ENCODE results near the gene KCNQ1. TPM values are rescaled to one million over a fixed set of nuclear protein-coding genes. Genes with fewer than 3 reads are reported as not detected.

KCNQ1 gene
- total RNA-seq, 4 donors from 2014 or later: 2.6 to 12.7 (median 4.9) TPM

DNA sequence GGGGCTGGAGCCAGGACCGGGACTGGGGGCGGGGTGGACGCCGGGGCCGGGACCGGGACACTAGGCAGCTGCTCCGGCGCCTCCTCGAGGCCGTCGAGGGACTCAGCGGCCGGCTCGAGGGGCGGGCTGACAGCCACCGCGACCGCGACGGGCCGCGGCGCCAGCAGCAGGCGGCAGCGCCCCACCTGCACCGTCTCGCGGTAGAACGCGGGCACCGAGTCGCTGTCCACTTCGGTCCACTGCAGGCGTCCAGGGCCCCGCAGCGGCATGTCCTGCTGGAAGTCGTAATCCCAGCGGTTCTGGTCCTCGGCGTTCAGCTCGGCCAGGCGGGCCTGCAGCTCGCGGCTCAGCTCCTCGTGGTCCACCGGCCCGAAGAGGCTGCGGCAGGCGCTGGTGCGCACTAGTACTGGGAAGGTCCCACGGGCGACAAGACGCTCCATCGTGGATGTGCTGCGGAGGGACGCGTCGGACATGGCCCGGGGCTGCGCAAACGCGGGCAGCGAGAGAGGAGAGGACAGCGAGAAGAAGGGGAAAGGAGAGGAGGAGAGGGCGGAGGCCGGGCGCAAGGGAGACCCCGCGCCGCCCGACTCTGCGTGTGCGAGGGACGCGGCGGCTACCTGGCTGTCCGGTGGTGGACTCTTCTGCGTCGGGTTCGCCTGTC lies 440.3 kb downstream of the KCNQ1 start:
- H3K36me3 ChIP-seq: no peaks in the 10 kb centered on the region
- no peaks in the 10 kb centered on the region for H3K9me3 ChIP-seq
- no CpG with 5 or more reads among the region's 80 CpGs for WGBS, 2 donors (ENCODE audit: low coverage in 1 of 2)
- peak overlapping the region; percentile 77 to 84 for H3K4me3 ChIP-seq
- H3K27me3 ChIP-seq: no peaks in the 10 kb centered on the region
- ATAC-seq: peak; percentile 36
- peaks cover 0 to 69% (median 24%) of the 10 kb centered on the region in 3 donors for H3K4me1 ChIP-seq
- TF ChIP-seq POLR2AphosphoS5 (IDR thresholded peaks at IDR 0.05): no peak
- TF ChIP-seq EP300 (IDR thresholded peaks at IDR 0.05): no peak
- TF ChIP-seq POLR2A (IDR thresholded peaks at IDR 0.05): no peak
- TF ChIP-seq, protein P1, sequence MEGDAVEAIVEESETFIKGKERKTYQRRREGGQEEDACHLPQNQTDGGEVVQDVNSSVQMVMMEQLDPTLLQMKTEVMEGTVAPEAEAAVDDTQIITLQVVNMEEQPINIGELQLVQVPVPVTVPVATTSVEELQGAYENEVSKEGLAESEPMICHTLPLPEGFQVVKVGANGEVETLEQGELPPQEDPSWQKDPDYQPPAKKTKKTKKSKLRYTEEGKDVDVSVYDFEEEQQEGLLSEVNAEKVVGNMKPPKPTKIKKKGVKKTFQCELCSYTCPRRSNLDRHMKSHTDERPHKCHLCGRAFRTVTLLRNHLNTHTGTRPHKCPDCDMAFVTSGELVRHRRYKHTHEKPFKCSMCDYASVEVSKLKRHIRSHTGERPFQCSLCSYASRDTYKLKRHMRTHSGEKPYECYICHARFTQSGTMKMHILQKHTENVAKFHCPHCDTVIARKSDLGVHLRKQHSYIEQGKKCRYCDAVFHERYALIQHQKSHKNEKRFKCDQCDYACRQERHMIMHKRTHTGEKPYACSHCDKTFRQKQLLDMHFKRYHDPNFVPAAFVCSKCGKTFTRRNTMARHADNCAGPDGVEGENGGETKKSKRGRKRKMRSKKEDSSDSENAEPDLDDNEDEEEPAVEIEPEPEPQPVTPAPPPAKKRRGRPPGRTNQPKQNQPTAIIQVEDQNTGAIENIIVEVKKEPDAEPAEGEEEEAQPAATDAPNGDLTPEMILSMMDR (IDR thresholded peaks at IDR 0.05): peak in 3 of 4 experiments; percentile 55 to 66 (median 58)
- H3K27ac ChIP-seq: peak overlapping the region; percentile 75 to 96 (median 91)

DNA sequence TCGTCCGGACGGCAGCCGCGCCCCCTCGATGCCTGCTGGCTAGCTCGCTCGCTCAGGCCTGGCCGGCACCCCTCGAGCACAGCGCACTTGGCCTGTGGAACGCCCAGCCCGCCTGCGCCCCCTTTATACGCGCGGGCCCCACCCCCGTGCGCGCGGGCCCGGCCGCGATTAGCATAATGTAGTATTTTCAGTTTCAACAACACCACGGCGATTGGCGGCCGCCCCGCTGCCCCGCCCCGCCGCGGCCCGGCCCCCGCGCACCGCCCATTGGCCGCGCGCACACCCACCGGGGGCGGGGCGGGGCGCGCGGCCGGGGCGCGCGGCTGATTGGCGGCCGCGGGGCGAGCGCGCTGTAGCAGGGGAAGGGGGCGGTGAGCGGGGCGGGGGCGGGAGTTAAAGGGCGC lies 440.9 kb downstream of the KCNQ1 start, which contains the start of gene CDKN1C:
TSS of gene CDKN1C (minus strand) at position 98 of the 404 bp plus-strand sequence. CDS start 319 bp downstream, outside the sequence.
- peak; percentile 83 for ATAC-seq
- TF ChIP-seq POLR2AphosphoS5 (IDR thresholded peaks at IDR 0.05): peak; percentile 97
- TF ChIP-seq EP300 (IDR thresholded peaks at IDR 0.05): no peak
- TF ChIP-seq POLR2A (IDR thresholded peaks at IDR 0.05): peak; percentile 97
- TF ChIP-seq, protein P1 (IDR thresholded peaks at IDR 0.05): no peak
- peak within 1 kb of the TSS; percentile 76 to 96 (median 92) for H3K27ac ChIP-seq
- no CpG with 5 or more reads among the region's 61 CpGs for WGBS, 2 donors (ENCODE audit: low coverage in 1 of 2)
- no peaks in the 10 kb centered on the region for H3K9me3 ChIP-seq
- peaks cover 0 to 74% (median 28%) of the 10 kb centered on the region in 3 donors for H3K4me1 ChIP-seq
- H3K27me3 ChIP-seq: no peaks in the 10 kb centered on the region
- H3K4me3 ChIP-seq: peak within 1 kb of the TSS; percentile 77 to 84
- H3K36me3 ChIP-seq: no peaks in the 10 kb centered on the region

DNA sequence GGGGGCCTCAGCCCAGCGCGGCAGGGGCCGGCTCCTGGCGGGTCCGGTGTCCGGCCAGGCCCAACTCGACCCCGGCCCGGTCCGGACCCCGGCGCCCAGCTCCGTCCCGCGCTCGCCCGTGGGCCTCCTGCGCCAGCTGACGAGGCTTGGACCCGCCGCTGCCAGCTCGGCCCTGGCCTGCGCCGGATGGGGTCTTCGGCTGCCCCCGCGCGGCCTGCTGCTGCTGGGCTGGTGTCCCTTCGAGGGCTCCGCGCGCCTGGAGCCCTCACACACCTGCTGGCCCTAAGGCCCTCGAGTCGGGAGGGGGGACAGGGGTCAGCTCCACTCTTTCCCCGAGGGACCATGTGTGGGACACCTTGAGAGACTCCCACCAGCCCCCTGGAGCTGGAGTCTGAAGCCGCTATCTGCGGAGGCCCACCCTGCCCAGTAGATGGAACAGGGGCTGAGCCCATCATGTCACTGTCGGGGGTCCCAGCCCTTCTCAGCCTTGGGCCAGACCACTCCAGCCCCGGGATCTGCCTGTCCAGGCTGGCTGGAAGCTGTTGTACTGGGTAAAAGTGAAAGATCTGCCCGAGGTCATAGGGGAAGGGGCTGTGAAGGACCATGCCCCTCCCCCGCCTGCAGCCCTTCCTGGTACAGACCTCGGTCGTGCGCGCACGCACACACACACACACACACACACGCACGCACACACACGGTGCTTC lies 441.5 kb downstream of the KCNQ1 start:
- H3K36me3 ChIP-seq: no peaks in the 10 kb centered on the region
- no peaks in the 10 kb centered on the region for H3K27me3 ChIP-seq
- H3K4me3 ChIP-seq: peak overlapping the region; percentile 4 to 84
- peaks cover 2 to 77% (median 34%) of the 10 kb centered on the region in 3 donors for H3K4me1 ChIP-seq
- peak overlapping the region; percentile 15 to 96 (median 92) for H3K27ac ChIP-seq
- WGBS, 2 donors (ENCODE audit: low coverage in 1 of 2): 33% methylated on average over 2 of the region's 49 CpGs; no CpG with 5 or more reads in 1 of the 2 donors
- peak; percentile 9 for ATAC-seq
- TF ChIP-seq, protein P1 (IDR thresholded peaks at IDR 0.05): peak in 3 of 4 experiments; percentile 30 to 53 (median 32)
- no peak for TF ChIP-seq POLR2A (IDR thresholded peaks at IDR 0.05)
- TF ChIP-seq POLR2AphosphoS5 (IDR thresholded peaks at IDR 0.05): no peak
- no peak for TF ChIP-seq EP300 (IDR thresholded peaks at IDR 0.05)
- no peaks in the 10 kb centered on the region for H3K9me3 ChIP-seq

GRCh38 chr11:2886936-2887335 lies 442.1 kb downstream of the KCNQ1 start:
- peak overlapping the region; percentile 15 to 96 (median 92) for H3K27ac ChIP-seq
- H3K4me3 ChIP-seq: no peak overlapping the region
- WGBS, 2 donors (ENCODE audit: low coverage in 1 of 2): 63% methylated on average over 2 of the region's 5 CpGs; no CpG with 5 or more reads in 1 of the 2 donors
- no peaks in the 10 kb centered on the region for H3K36me3 ChIP-seq
- H3K4me1 ChIP-seq: peaks cover 6 to 77% (median 40%) of the 10 kb centered on the region in 3 donors
- no peaks in the 10 kb centered on the region for H3K27me3 ChIP-seq
- ATAC-seq: no peak
- TF ChIP-seq EP300 (IDR thresholded peaks at IDR 0.05) (no peak), POLR2A (IDR thresholded peaks at IDR 0.05) (no peak), POLR2AphosphoS5 (IDR thresholded peaks at IDR 0.05) (no peak)
- TF ChIP-seq, protein P1 (IDR thresholded peaks at IDR 0.05): no peak
- no peaks in the 10 kb centered on the region for H3K9me3 ChIP-seq

Measured in gastroesophageal sphincter (tissue), 4 donors.